Astrocyte of the hippocampus (primary cell): ENCODE data around the gene CLEC2D.
A peak's percentile ranks its signal among the peaks of the same experiment; 100 is the strongest.
"Not testable (repeated sequence)": the region's sequence is repeated elsewhere in the genome, so short reads cannot be mapped to it uniquely, and the experiment has no call there.

Experiments used
- DNase-seq: peaks from one replicate; pipeline ENCODE4 v3.0.0; 2011; ENCODE audit warnings: low read depth, low spot score

Gene CLEC2D

GRCh38 chr12:9729082-9729481 is 59.6 kb downstream of the CLEC2D start:
- DNase-seq, result no peak

GRCh38 chr12:9730011-9730410 is 60.5 kb downstream of the CLEC2D start:
- DNase-seq, result no peak

GRCh38 chr12:9730591-9730990 is 61.1 kb downstream of the CLEC2D start:
- no peak for DNase-seq

GRCh38 chr12:9731393-9731792 is 61.9 kb downstream of the CLEC2D start:
- no peak for DNase-seq

- no peak for DNase-seq
Observed at GRCh38 chr12:9731797-9732196, 62.3 kb downstream of the CLEC2D start.

DNA sequence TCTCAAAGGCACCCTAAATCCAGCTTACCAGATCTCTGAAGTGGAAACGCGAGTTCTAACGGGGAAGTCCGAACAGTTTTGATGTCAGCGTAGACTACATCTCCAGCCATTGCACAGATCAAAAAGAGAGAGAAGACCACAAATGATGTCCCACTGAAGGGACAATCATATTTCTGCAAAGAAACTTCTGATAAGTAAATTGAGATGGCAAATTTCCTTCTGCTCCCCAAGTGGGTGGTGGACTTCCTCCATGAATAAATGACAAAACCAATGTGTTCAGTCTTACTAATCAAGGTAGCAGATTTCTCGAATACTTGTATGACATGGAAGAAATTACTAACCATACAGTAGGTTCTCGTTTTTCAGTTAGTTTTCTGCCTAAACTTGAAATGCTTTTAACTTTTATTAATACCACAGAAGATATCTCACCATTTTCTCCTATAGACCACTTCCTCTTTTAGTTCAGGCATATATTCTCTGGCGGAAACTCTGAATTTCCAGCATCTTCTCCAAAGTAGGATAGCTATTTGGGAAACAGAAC is 63.5 kb downstream of the CLEC2D start, which contains the start of gene CLECL1:
CLECL1 (minus strand) TSS at position 177 of the 541 bp plus-strand sequence.
- DNase-seq, result no peak

DNA sequence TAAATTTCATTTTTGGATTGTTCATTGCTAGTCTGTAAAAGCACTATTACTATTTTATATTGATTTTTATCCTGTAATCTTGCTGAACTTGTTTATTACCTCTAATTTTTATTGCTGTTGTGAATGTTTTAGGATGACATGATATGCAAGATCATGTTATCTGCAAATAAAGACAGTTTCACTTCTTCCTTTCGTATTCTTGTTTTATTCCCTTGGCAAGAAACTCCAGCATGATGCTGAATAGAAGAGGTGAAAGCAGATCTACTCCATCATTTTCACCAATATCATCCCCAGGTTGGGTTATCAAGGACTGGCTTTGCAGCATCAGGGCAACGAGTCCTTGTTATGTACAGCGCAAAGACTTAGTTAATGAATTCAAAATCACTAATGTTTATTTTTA is 66.1 kb downstream of the CLEC2D start:
- no peak for DNase-seq

DNA sequence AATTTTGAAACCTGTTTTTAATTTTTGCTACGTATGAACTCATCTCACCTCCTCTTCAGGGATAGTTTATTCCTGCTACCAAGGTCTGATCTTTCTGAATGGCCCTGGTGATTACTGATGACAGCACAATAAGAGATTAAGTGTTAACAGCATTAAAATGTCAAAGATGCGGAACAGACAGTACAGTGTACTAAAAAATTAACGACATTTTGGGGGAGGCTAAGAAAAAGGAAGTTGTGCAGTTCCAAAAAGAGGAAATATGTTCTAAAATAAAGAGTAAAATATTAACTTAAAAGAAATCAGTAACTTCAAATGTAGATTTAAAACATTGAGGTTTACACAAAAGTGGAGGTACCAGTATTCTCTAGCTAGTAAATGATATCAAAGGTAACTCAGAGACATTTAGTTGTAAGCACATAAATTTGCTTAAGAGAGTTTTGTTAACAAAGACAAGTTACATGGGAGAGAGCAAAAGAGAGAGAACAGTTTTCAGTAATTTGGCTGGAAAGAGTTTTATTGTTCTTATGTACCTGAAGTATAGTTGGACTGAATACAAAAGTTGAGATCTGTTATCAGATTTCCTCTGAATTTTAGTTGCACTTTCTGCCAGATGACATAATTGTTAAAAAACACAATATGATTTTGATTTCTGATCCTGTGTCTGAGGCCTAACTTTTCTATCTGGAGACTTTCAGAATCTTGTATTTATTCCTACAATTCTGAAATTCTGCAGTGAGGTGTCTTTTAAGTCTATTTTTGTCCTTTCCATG is 67.6 kb downstream of the CLEC2D start:
- no peak for DNase-seq

GRCh38 chr12:9738905-9739304 is 69.4 kb downstream of the CLEC2D start:
- DNase-seq, result not testable (repeated sequence)

- not testable (repeated sequence) for DNase-seq
Observed at GRCh38 chr12:9739404-9740105, 70.0 kb downstream of the CLEC2D start.

- no peak for DNase-seq
Observed at GRCh38 chr12:9740106-9740750, 70.7 kb downstream of the CLEC2D start.

- DNase-seq, result no peak
Observed at GRCh38 chr12:9741726-9742125, 72.2 kb downstream of the CLEC2D start.

GRCh38 chr12:9742661-9743060 is 73.1 kb downstream of the CLEC2D start:
- DNase-seq, result no peak

GRCh38 chr12:9745199-9745598 is 75.7 kb downstream of the CLEC2D start:
- peak; percentile 4 for DNase-seq
